ENCODE measurements around the gene CACNA2D1. TPM values are rescaled to one million over a fixed set of nuclear protein-coding genes. Genes with fewer than 3 reads are reported as not detected.

The CACNA2D1 gene
- total RNA-seq, 1 donor from 2014 or later: 20.7 TPM

DNA sequence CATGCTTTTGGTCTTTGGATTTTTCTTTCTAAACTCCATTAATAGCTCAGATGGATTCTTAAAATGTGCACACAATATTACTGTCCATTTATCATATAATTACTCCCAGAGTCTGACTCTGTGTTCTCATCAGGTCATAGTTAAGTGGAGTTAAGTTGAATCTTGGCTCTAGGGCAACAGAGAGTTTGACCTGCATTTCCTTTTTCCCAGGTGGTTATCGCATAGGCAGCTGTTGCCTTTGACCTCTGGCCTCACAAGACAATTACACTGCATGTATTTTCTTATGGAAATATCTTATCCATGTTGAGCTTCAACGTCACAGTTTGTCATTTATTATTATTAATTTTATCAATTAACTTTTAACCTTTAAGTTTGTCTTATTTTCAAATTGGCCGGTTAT lies 436.3 kb downstream of the CACNA2D1 start:
- H3K36me3 Mint-ChIP-seq (ENCODE audit: low read depth, unreplicated experiment): no peaks in the 10 kb centered on the region
- H3K4me3 Mint-ChIP-seq (ENCODE audit: unreplicated experiment): no peak overlapping the region
- no peak for TF ChIP-seq CTCF (IDR thresholded peaks at IDR 0.05; ENCODE audit: unreplicated experiment)
- DNase-seq (ENCODE audit: low spot score): no peak
- H3K9me3 Mint-ChIP-seq (ENCODE audit: unreplicated experiment): no peaks in the 10 kb centered on the region
- H3K4me1 Mint-ChIP-seq (ENCODE audit: unreplicated experiment): no peaks in the 10 kb centered on the region
- no peaks in the 10 kb centered on the region for H3K27me3 Mint-ChIP-seq (ENCODE audit: unreplicated experiment)
- no peak overlapping the region for H3K27ac Mint-ChIP-seq (ENCODE audit: unreplicated experiment)

DNA sequence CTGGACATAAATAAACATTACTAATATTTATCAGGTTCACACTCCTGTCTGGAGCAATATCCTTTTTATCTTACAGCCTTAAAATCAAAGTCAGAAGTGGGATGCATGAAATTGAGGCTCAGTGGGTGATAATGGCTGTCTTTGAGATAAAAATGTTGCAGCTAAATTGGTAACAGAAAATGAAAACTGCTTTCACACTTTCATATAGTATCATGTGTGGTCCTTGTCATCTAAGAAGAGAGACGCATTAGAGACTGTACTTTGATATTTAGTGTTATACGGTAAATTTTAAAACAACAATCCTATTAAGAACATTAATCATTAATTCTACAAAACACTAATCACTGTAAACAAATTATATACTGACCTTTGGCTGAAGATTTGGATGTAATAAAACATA lies 438.5 kb downstream of the CACNA2D1 start:
- DNase-seq (ENCODE audit: low spot score): no peak
- H3K9me3 Mint-ChIP-seq (ENCODE audit: unreplicated experiment): no peaks in the 10 kb centered on the region
- H3K4me1 Mint-ChIP-seq (ENCODE audit: unreplicated experiment): no peaks in the 10 kb centered on the region
- no peaks in the 10 kb centered on the region for H3K36me3 Mint-ChIP-seq (ENCODE audit: low read depth, unreplicated experiment)
- no peaks in the 10 kb centered on the region for H3K27me3 Mint-ChIP-seq (ENCODE audit: unreplicated experiment)
- no peak for TF ChIP-seq CTCF (IDR thresholded peaks at IDR 0.05; ENCODE audit: unreplicated experiment)
- no peak overlapping the region for H3K27ac Mint-ChIP-seq (ENCODE audit: unreplicated experiment)
- H3K4me3 Mint-ChIP-seq (ENCODE audit: unreplicated experiment): no peak overlapping the region

- Mint-ChIP-seq H3K4me1 (ENCODE audit: unreplicated experiment) (no peaks in the 10 kb centered on the region), H3K4me3 (ENCODE audit: unreplicated experiment) (no peak overlapping the region), H3K9me3 (ENCODE audit: unreplicated experiment) (no peaks in the 10 kb centered on the region), H3K36me3 (ENCODE audit: low read depth, unreplicated experiment) (no peaks in the 10 kb centered on the region), H3K27me3 (ENCODE audit: unreplicated experiment) (no peaks in the 10 kb centered on the region), H3K27ac (ENCODE audit: unreplicated experiment) (no peak overlapping the region)
- TF ChIP-seq CTCF (IDR thresholded peaks at IDR 0.05; ENCODE audit: unreplicated experiment): no peak
- no peak for DNase-seq (ENCODE audit: low spot score)
These were observed 450.4 kb downstream of the CACNA2D1 start for GRCh38 chr7:81993186-81993585.

GRCh38 chr7:81990395-81990794 lies 453.2 kb downstream of the CACNA2D1 start:
- no peaks in the 10 kb centered on the region for H3K36me3 Mint-ChIP-seq (ENCODE audit: low read depth, unreplicated experiment)

More at GRCh38 chr7:81990395-81990794, 453.2 kb downstream of the CACNA2D1 start:
- Mint-ChIP-seq H3K4me3 (ENCODE audit: unreplicated experiment) (no peak overlapping the region), H3K27ac (ENCODE audit: unreplicated experiment) (no peak overlapping the region), H3K9me3 (ENCODE audit: unreplicated experiment) (no peaks in the 10 kb centered on the region), H3K27me3 (ENCODE audit: unreplicated experiment) (no peaks in the 10 kb centered on the region), H3K4me1 (ENCODE audit: unreplicated experiment) (no peaks in the 10 kb centered on the region)
- no peak for DNase-seq (ENCODE audit: low spot score)
- TF ChIP-seq CTCF (IDR thresholded peaks at IDR 0.05; ENCODE audit: unreplicated experiment): no peak

All from endothelial cell (in vitro differentiated cells).